CD14-positive monocyte (primary cell): ENCODE measurements around the gene AGTPBP1. TPM values are rescaled to one million over a fixed set of nuclear protein-coding genes. Genes with fewer than 3 reads are reported as not detected.

Source experiments
- DNase-seq, 3 donors: peaks; one replicate each; pipeline ENCODE4 v3.0.0-alpha.2; 2011 to 2022
- H2AFZ ChIP-seq: 2 replicates; pipeline ENCODE4 v1.6.0; 2012; ENCODE audit warnings: mild to moderate bottlenecking, low read depth, low read length, inconsistent platforms; ENCODE audit not compliant: insufficient read depth, poor library complexity, severe bottlenecking
- H3K27ac ChIP-seq, 2 donors: 1 replicate in 1 of 2; 2 replicates in 1 of 2; pipeline ENCODE4 v1.5.1; 2012 to 2013; ENCODE audit warnings: low read length in 2 of 2, control low read depth in 1 of 2, inconsistent platforms in 1 of 2, low read depth in 1 of 2, mild to moderate bottlenecking in 1 of 2
- H3K27me3 ChIP-seq, 2 donors: one replicate each; pipeline versions ENCODE4 v1.6.0 to v1.6.1; 2011 to 2013; ENCODE audit warnings: low read length in 2 of 2; ENCODE audit not compliant: control insufficient read depth in 2 of 2, insufficient read depth in 2 of 2
- H3K36me3 ChIP-seq, 2 donors: replicated peaks in 1 of 2; 1 replicate in 1 of 2; 2 replicates in 1 of 2; pipeline versions ENCODE4 v1.5.1 to v1.6.1; 2012 to 2013; ENCODE audit warnings: low read length in 2 of 2, control low read depth in 1 of 2, inconsistent platforms in 1 of 2, mild to moderate bottlenecking in 1 of 2; ENCODE audit not compliant: insufficient read depth in 2 of 2, control insufficient read depth in 1 of 2
- H3K4me1 ChIP-seq, 2 donors: 1 replicate in 1 of 2; 2 replicates in 1 of 2; pipeline versions ENCODE4 v1.5.1 to v1.6.1; 2012 to 2013; ENCODE audit warnings: low read length in 2 of 2, control low read depth in 1 of 2, inconsistent platforms in 1 of 2, mild to moderate bottlenecking in 1 of 2, moderate library complexity in 1 of 2; ENCODE audit not compliant: insufficient read depth in 2 of 2, control insufficient read depth in 1 of 2
- H3K4me2 ChIP-seq: replicated peaks from 2 replicates; pipeline ENCODE3; 2012; ENCODE audit warnings: low read length, moderate library complexity, mild to moderate bottlenecking; ENCODE audit not compliant: poor library complexity, severe bottlenecking; ENCODE audit errors: extremely low read depth
- H3K4me3 ChIP-seq, 3 experiments: fragments of 200-600 bp in 1 of 3; sonication (generic) in 1 of 3; replicated peaks in 1 of 3; 1 replicate in 2 of 3; 2 replicates in 1 of 3; pipeline ENCODE4 v1.5.1; 2011 to 2013; ENCODE audit warnings: low read length in 3 of 3, mild to moderate bottlenecking in 3 of 3, control low read depth in 2 of 3, low read depth in 2 of 3, inconsistent platforms in 1 of 3, moderate library complexity in 1 of 3
- H3K79me2 ChIP-seq: 2 replicates; pipeline ENCODE4 v1.6.0; 2012; ENCODE audit warnings: mild to moderate bottlenecking, control low read depth, inconsistent platforms, low read length, moderate library complexity; ENCODE audit not compliant: insufficient read depth
- H3K9ac ChIP-seq: 2 replicates; pipeline ENCODE4 v1.6.0; 2017; ENCODE audit warnings: low read length, mild to moderate bottlenecking; ENCODE audit not compliant: insufficient read depth, poor library complexity, severe bottlenecking
- H3K9me3 ChIP-seq, 2 donors: replicated peaks in 1 of 2; 1 replicate in 1 of 2; 2 replicates in 1 of 2; pipeline versions ENCODE4 v1.5.1 to v1.6.1; 2012 to 2013; ENCODE audit warnings: low read length in 2 of 2, control low read depth in 1 of 2; ENCODE audit not compliant: control insufficient read depth in 1 of 2, insufficient read depth in 1 of 2
- H4K20me1 ChIP-seq: 2 replicates; pipeline ENCODE4 v1.6.0; 2012; ENCODE audit warnings: mild to moderate bottlenecking, low read length, control low read depth, moderate library complexity; ENCODE audit not compliant: insufficient read depth
- H3K27ac Mint-ChIP-seq, 7 donors: one replicate each; pipeline ENCODE4 v1.8.0; 2020; ENCODE audit warnings: mild to moderate bottlenecking in 7 of 7, mixed read lengths in 7 of 7, moderate library complexity in 6 of 7, inconsistent platforms in 2 of 7
- H3K27me3 Mint-ChIP-seq, 3 donors: one replicate each; pipeline ENCODE4 v1.8.0; 2021 to 2022; ENCODE audit warnings: low read depth in 3 of 3, mild to moderate bottlenecking in 3 of 3, mixed read lengths in 3 of 3, moderate library complexity in 3 of 3, inconsistent platforms in 1 of 3
- H3K36me3 Mint-ChIP-seq, 2 donors: one replicate each; pipeline ENCODE4 v1.8.0; 2020; ENCODE audit warnings: mixed read lengths in 2 of 2, inconsistent platforms in 1 of 2, mild to moderate bottlenecking in 1 of 2
- H3K4me1 Mint-ChIP-seq: one replicate; pipeline ENCODE4 v1.8.0; 2020; ENCODE audit warnings: mild to moderate bottlenecking, mixed read lengths
- H3K4me3 Mint-ChIP-seq, 2 donors: one replicate each; pipeline ENCODE4 v1.8.0; 2020; ENCODE audit warnings: mild to moderate bottlenecking in 2 of 2, mixed read lengths in 2 of 2, moderate library complexity in 1 of 2
- H3K9me3 Mint-ChIP-seq, 7 donors: one replicate each; pipeline ENCODE4 v1.8.0; 2020 to 2022; ENCODE audit warnings: mixed read lengths in 7 of 7, mild to moderate bottlenecking in 6 of 7, moderate library complexity in 6 of 7, inconsistent platforms in 2 of 7
- CTCF ChIP-seq: fragments of 200-600 bp; IDR thresholded peaks from one replicate; pipeline ENCODE4 v1.8.0; 2022; ENCODE audit warnings: antibody characterized with exemption, mild to moderate bottlenecking
- WGBS: methylation state at CpG from one replicate; pipeline ENCODE4 v1.1.5; 2013; ENCODE audit warnings: missing lambda C conversion rate; ENCODE audit not compliant: insufficient coverage; 5-methylcytosine and 5-hydroxymethylcytosine counted together
- intact Hi-C, 2 donors: fragments of 100-400 bp; cut with micrococcal nuclease; formaldehyde crosslinking; loops; one replicate each; pipeline versions ENCODE4 v1.15.0 to v1.15.1; 2023
- polyA plus RNA-seq, 3 donors: library from polyadenylated mRNA; depleted of rRNA in 1 of 3; unstranded in 2 of 3; stranded (reverse) in 1 of 3; fragments of 300-500 nt in 2 of 3; fragments of >200 nt in 1 of 3; fragmentation: Illumina TruSeq in 2 of 3; gene quantifications; 1 replicate in 2 of 3; 2 replicates in 1 of 3; pipeline ENCODE4 v1.2.3, GENCODE V29; 2012 to 2021

Gene AGTPBP1
- polyA plus RNA-seq, 3 donors = 55.6 to 90.3 (median 77.0) TPM

GRCh38 chr9:85515021-85515420 lies 226.7 kb downstream of the AGTPBP1 start:
- no peak overlapping the region for H3K4me3 Mint-ChIP-seq
- Histone ChIP-seq H3K79me2 (no peaks in the 10 kb centered on the region), H3K9me3 (no peaks in the 10 kb centered on the region), H3K27ac (no peak overlapping the region), H3K27me3 (no peaks in the 10 kb centered on the region), H3K36me3 (no peaks in the 10 kb centered on the region), H3K9ac (no peak overlapping the region), H2AFZ (no peak overlapping the region), H4K20me1 (no peaks in the 10 kb centered on the region), H3K4me1 (no peaks in the 10 kb centered on the region), H3K4me3 (no peak overlapping the region), H3K4me2 (no peak overlapping the region)
- peaks cover 0 to 1% (median 0%) of the 10 kb centered on the region in 7 donors for H3K9me3 Mint-ChIP-seq
- WGBS = 100% methylated on average over 4 of the region's 4 CpGs
- peaks cover 6 to 10% (median 6%) of the 10 kb centered on the region in 3 donors for H3K27me3 Mint-ChIP-seq
- no peak for DNase-seq
- H3K4me1 Mint-ChIP-seq = no peaks in the 10 kb centered on the region
- no peak overlapping the region for H3K27ac Mint-ChIP-seq
- H3K36me3 Mint-ChIP-seq = no peaks in the 10 kb centered on the region
- intact Hi-C loops = no loop called here
- no peak for TF ChIP-seq CTCF

- DNase-seq = no peak
- H4K20me1 ChIP-seq = no peaks in the 10 kb centered on the region
- H3K36me3 ChIP-seq = no peaks in the 10 kb centered on the region
- H3K4me3 ChIP-seq = no peak overlapping the region
- no peaks in the 10 kb centered on the region for H3K4me1 ChIP-seq
- H3K9me3 ChIP-seq = no peaks in the 10 kb centered on the region
- Mint-ChIP-seq H3K36me3 (no peaks in the 10 kb centered on the region), H3K4me1 (no peaks in the 10 kb centered on the region), H3K9me3 (peaks cover 0 to 1% (median 0%) of the 10 kb centered on the region in 7 donors), H3K4me3 (no peak overlapping the region), H3K27me3 (peaks cover 7 to 10% (median 7%) of the 10 kb centered on the region in 3 donors), H3K27ac (no peak overlapping the region)
- 94% methylated on average over 8 of the region's 8 CpGs for WGBS
- H2AFZ ChIP-seq = no peak overlapping the region
- H3K27ac ChIP-seq = no peak overlapping the region
- no peak overlapping the region for H3K9ac ChIP-seq
- no peaks in the 10 kb centered on the region for H3K79me2 ChIP-seq
- intact Hi-C loops = no loop called here
- no peak for TF ChIP-seq CTCF
- H3K4me2 ChIP-seq = no peak overlapping the region
- no peaks in the 10 kb centered on the region for H3K27me3 ChIP-seq
Measured at GRCh38 chr9:85514256-85514655, 227.5 kb downstream of the AGTPBP1 start.
